Measurements from ENCODE around the gene ETV6.

- TF ChIP-seq CTCF (optimal IDR thresholded peaks at IDR 0.05 in 1 of 3, IDR thresholded peaks at IDR 0.05 in 1 of 3, conservative IDR thresholded peaks at IDR 0.05 in 1 of 3; ENCODE audit: extremely low read depth in 1 of 3, insufficient read depth in 2 of 3, low read length in 3 of 3) (no peak), EZH2 (IDR thresholded peaks at IDR 0.05; ENCODE audit: low read length) (no peak)
These were observed 47.8 kb upstream of the ETV6 start for GRCh38 chr12:11601647-11602046.
